GM12801 (cell line): ENCODE measurements around the gene URAD.

Source experiments
- TF ChIP-seq, protein P1 (sequence below): IDR thresholded peaks from one replicate; pipeline ENCODE4 v1.5.1; 2011; ENCODE audit warnings: control low read depth; ENCODE audit not compliant: insufficient read length; ENCODE audit errors: extremely low read depth

URAD gene

GRCh38 chr13:27978301-27978968, 10.1 kb downstream of the URAD start:
- TF ChIP-seq, protein P1, sequence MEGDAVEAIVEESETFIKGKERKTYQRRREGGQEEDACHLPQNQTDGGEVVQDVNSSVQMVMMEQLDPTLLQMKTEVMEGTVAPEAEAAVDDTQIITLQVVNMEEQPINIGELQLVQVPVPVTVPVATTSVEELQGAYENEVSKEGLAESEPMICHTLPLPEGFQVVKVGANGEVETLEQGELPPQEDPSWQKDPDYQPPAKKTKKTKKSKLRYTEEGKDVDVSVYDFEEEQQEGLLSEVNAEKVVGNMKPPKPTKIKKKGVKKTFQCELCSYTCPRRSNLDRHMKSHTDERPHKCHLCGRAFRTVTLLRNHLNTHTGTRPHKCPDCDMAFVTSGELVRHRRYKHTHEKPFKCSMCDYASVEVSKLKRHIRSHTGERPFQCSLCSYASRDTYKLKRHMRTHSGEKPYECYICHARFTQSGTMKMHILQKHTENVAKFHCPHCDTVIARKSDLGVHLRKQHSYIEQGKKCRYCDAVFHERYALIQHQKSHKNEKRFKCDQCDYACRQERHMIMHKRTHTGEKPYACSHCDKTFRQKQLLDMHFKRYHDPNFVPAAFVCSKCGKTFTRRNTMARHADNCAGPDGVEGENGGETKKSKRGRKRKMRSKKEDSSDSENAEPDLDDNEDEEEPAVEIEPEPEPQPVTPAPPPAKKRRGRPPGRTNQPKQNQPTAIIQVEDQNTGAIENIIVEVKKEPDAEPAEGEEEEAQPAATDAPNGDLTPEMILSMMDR = no peak

DNA sequence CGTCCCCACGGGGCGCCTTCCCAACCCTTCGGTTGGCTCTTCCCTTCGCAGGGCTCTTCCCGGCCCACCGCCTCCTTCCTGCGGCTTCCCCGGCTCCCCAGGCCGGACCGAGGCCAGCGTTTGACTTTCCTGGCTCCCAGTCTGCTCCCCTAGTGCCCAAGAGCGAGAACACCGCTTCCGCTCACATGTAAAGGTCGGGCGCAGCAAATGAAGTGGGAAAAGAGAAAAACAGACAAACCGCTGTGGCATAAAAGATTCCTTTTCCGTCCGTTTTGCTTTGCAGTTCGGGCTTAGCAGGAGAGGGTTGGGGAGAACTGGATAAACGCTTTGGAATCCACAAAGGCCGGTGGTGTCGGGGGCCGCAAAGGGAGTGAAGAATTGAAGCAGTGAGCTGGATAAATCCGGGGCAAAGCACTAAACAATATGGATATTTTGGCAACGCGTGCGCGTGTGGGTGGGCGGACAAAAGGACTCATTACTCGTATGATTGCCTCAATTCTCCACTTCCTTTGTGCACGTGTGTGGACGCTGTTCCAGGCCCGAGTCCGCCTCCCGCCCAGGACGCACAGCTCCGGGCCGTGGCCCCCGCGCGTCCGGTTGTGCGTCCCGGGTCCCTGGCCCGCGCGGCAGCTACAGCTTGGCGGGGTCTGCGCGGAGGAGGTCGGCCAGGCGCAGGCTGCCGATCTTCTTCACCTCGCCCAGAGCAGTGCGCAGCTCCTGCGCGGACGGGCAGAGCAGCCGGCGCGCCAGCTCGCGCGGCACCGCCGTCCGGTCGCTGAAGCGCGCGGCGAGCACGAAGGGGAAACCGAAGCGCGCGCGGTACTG, 10.8 kb downstream of the URAD start:
- TF ChIP-seq, protein P1 = no peak

GRCh38 chr13:27976362-27977091, 12.0 kb downstream of the URAD start:
- TF ChIP-seq, protein P1 = no peak

DNA sequence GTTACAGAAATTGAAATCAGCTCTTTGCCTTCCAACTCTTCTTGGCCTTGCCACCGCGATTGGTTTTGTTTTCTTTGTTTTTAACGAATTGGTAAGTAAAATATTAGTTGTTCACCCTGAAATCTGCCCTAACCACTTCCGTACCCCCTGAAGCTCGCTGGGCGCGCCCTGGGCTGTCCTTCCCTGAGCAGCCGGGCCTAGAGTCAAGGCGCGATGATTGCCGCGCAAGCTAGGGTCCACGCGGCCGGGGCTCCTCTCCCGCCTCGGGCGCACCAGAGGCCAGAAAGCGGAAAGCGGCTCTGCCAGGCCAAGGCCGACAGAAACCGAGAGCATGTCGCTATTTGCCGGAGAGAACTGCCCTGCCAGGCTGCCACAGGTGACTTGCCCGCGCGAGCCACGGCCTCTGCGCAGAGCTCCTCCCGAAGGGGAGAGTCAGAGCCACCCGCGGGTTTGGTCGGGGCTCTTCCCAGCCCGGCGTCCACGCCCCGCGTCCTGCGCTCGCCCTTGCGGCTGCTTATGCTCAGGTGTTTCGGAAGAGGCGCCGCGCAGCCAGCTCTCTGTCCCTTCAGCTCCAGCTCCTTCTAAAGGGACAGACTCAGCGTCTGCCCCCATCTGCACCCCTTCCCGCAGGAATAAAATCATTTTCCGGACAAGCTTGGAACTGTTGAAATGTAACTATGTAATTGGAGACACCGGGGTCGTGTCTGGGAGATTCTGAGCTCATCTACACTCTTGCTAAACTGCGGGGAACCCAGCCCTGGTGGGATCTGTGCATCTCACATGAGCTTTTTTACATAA, 12.7 kb downstream of the URAD start:
- TF ChIP-seq, protein P1 = no peak

- TF ChIP-seq, protein P1 = no peak
Observed at GRCh38 chr13:27973961-27974662, 14.4 kb downstream of the URAD start.

DNA sequence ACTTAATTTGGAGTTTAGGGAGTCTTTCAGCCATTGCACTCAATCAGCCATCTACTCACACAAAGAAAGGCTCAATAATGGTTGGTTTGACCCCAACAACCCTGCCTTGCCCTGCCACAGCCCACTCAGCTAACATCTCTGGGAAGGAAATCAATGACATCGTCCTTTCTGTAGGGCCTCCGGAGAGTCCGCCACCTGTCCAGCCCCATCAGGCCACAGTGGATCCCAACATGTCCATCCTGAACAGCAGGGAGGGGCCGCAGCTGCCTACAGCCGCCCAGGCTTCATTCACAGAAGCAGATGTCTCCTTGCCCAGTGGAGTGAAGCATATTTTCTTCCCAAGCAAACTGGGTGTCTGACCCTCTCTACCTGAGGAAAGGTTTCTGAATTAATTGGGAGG, 15.2 kb downstream of the URAD start:
- TF ChIP-seq, protein P1 = no peak
